Measurements from ENCODE around the gene LDB1.

- TF ChIP-seq MAX (IDR thresholded peaks at IDR 0.05; ENCODE audit: insufficient read depth, insufficient read length): peak; percentile 91
- TF ChIP-seq, protein P1, sequence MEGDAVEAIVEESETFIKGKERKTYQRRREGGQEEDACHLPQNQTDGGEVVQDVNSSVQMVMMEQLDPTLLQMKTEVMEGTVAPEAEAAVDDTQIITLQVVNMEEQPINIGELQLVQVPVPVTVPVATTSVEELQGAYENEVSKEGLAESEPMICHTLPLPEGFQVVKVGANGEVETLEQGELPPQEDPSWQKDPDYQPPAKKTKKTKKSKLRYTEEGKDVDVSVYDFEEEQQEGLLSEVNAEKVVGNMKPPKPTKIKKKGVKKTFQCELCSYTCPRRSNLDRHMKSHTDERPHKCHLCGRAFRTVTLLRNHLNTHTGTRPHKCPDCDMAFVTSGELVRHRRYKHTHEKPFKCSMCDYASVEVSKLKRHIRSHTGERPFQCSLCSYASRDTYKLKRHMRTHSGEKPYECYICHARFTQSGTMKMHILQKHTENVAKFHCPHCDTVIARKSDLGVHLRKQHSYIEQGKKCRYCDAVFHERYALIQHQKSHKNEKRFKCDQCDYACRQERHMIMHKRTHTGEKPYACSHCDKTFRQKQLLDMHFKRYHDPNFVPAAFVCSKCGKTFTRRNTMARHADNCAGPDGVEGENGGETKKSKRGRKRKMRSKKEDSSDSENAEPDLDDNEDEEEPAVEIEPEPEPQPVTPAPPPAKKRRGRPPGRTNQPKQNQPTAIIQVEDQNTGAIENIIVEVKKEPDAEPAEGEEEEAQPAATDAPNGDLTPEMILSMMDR (IDR thresholded peaks at IDR 0.05; ENCODE audit: extremely low read depth in 1 of 2, insufficient read depth in 1 of 2, low read depth in 1 of 2, low read length in 2 of 2): no peak
- no peak for TF ChIP-seq EZH2 (IDR thresholded peaks at IDR 0.05; ENCODE audit: borderline replicate concordance, low read depth, low read length, severe bottlenecking)
- TF ChIP-seq MYC (IDR thresholded peaks at IDR 0.05; ENCODE audit: low read depth, low read length): peak; percentile 100
- no peak for TF ChIP-seq POLR2AphosphoS5 (IDR thresholded peaks at IDR 0.05; ENCODE audit: insufficient read depth, low read depth, low read length)
- peak; percentile 41 for TF ChIP-seq POLR2A (IDR thresholded peaks at IDR 0.05; ENCODE audit: low read depth, low read length)
These were observed 13.4 kb upstream of the LDB1 start for GRCh38 chr10:102133373-102134195.

All from endothelial cell of umbilical vein (primary cell).